IMR-90 (cell line): ENCODE data around the gene CXCL12. TPM values are rescaled to one million over a fixed set of nuclear protein-coding genes. Genes with fewer than 3 reads are reported as not detected.

Experiments used
- ATAC-seq: fragments of 200-7000 bp; cut with Tn5 transposase; 2 replicates; pipeline ENCODE4 v1.9.1; 2020; ENCODE audit warnings: low read depth, mild to moderate bottlenecking, moderate library complexity
- BruUV-seq: library from RNA; stranded (reverse); fragments of 400-500 nt; replicated peaks from 2 replicates; lab custom pipeline; 2021; lab: Mats Ljungman, UMichigan
- CTCF ChIA-PET: fragments of 300-600 bp; formaldehyde crosslinking; extraction: SDS; loops from one replicate; lab custom pipeline; 2021; ENCODE audit warnings: antibody characterized with exemption; lab: Yijun Ruan, JAX
- POLR2A ChIA-PET: fragments of 300-600 bp; sonication (Branson Sonifier 250); formaldehyde crosslinking; loops from one replicate; lab custom pipeline; 2022; ENCODE audit warnings: antibody characterized with exemption; ENCODE audit not compliant: unreplicated experiment; lab: Charles Lee
- DNase-seq: peaks from one replicate; pipeline ENCODE4 v3.0.0; 2013
- H2AFZ ChIP-seq: replicated peaks from 2 replicates; pipeline ENCODE3; 2013; ENCODE audit warnings: low read length, mild to moderate bottlenecking; ENCODE audit not compliant: poor library complexity
- H2AK5ac ChIP-seq: 2 replicates; pipeline ENCODE4 v1.6.1; 2013; ENCODE audit warnings: low read depth, low read length, inconsistent platforms
- H2AK9ac ChIP-seq: replicated peaks from 2 replicates; pipeline ENCODE3; 2013; ENCODE audit warnings: mild to moderate bottlenecking, low read depth, low read length, moderate library complexity; ENCODE audit not compliant: poor library complexity
- H2BK120ac ChIP-seq: 2 replicates; pipeline ENCODE4 v1.6.1; 2013; ENCODE audit warnings: low read depth, low read length, inconsistent platforms
- H2BK15ac ChIP-seq: 3 replicates; pipeline ENCODE4 v1.6.1; 2013; ENCODE audit warnings: low read depth, low read length, inconsistent platforms
- H2BK20ac ChIP-seq: 2 replicates; pipeline ENCODE4 v1.6.1; 2013; ENCODE audit warnings: low read depth, mild to moderate bottlenecking, inconsistent platforms, low read length, moderate library complexity
- H2BK5ac ChIP-seq: 2 replicates; pipeline ENCODE4 v1.6.1; 2013; ENCODE audit warnings: mild to moderate bottlenecking, low read depth, low read length, inconsistent platforms; ENCODE audit not compliant: poor library complexity, severe bottlenecking
- H3K14ac ChIP-seq: replicated peaks from 2 replicates; pipeline ENCODE4 v1.6.1; 2013; ENCODE audit warnings: low read depth, low read length, inconsistent platforms
- H3K18ac ChIP-seq: 2 replicates; pipeline ENCODE4 v1.6.1; 2013; ENCODE audit warnings: low read depth, low read length, control low read depth
- H3K23ac ChIP-seq: 2 replicates; pipeline ENCODE4 v1.6.1; 2013; ENCODE audit warnings: low read depth, low read length, inconsistent platforms
- H3K27ac ChIP-seq: 2 replicates; pipeline ENCODE4 v1.5.1; 2013; ENCODE audit warnings: mild to moderate bottlenecking, control low read depth, low read length; ENCODE audit not compliant: insufficient read depth
- H3K27me3 ChIP-seq: 2 replicates; pipeline ENCODE4 v1.6.1; 2013; ENCODE audit warnings: low read length; ENCODE audit not compliant: control insufficient read depth, insufficient read depth
- H3K36me3 ChIP-seq: 2 replicates; pipeline ENCODE4 v1.6.1; 2013; ENCODE audit warnings: low read length, mixed read lengths; ENCODE audit not compliant: control insufficient read depth, insufficient read depth
- H3K4ac ChIP-seq: 2 replicates; pipeline ENCODE4 v1.6.1; 2013; ENCODE audit warnings: low read depth, low read length, inconsistent platforms
- H3K4me1 ChIP-seq: 2 replicates; pipeline ENCODE4 v1.6.1; 2013; ENCODE audit warnings: low read length, mixed read lengths; ENCODE audit not compliant: control insufficient read depth, insufficient read depth
- H3K4me2 ChIP-seq: 2 replicates; pipeline ENCODE4 v1.6.1; 2013; ENCODE audit warnings: low read depth, mild to moderate bottlenecking, control low read depth, low read length, moderate library complexity
- H3K4me3 ChIP-seq: 2 replicates; pipeline ENCODE4 v1.5.1; 2013; ENCODE audit warnings: low read depth, mild to moderate bottlenecking, control low read depth, low read length, moderate library complexity; ENCODE audit not compliant: insufficient read depth
- H3K56ac ChIP-seq: 2 replicates; pipeline ENCODE4 v1.6.1; 2013; ENCODE audit warnings: low read length, inconsistent platforms; ENCODE audit not compliant: insufficient read depth; ENCODE audit errors: extremely low read depth
- H3K79me1 ChIP-seq, 2 experiments: 2 replicates each; pipeline ENCODE4 v1.6.1; 2013; ENCODE audit warnings: low read length in 2 of 2, inconsistent platforms in 1 of 2, low read depth in 1 of 2
- H3K9ac ChIP-seq: 2 replicates; pipeline ENCODE4 v1.6.1; 2013; ENCODE audit warnings: low read depth, low read length, control low read depth
- H3K9me1 ChIP-seq: 2 replicates; pipeline ENCODE4 v1.6.1; 2013; ENCODE audit warnings: low read length, inconsistent platforms; ENCODE audit not compliant: insufficient read depth
- H3K9me3 ChIP-seq: 2 replicates; pipeline ENCODE4 v1.6.1; 2013; ENCODE audit warnings: low read length; ENCODE audit not compliant: control insufficient read depth, insufficient read depth
- H4K20me1 ChIP-seq: 2 replicates; pipeline ENCODE4 v1.6.1; 2013; ENCODE audit warnings: low read length, inconsistent platforms; ENCODE audit not compliant: insufficient read depth
- H4K5ac ChIP-seq: 2 replicates; pipeline ENCODE4 v1.6.1; 2013; ENCODE audit warnings: mild to moderate bottlenecking, low read depth, low read length, control low read depth
- H4K8ac ChIP-seq, 2 experiments: 2 replicates each; pipeline ENCODE4 v1.6.1; 2013; ENCODE audit warnings: low read depth in 2 of 2, low read length in 2 of 2, control low read depth in 1 of 2, inconsistent platforms in 1 of 2
- H4K91ac ChIP-seq: 2 replicates; pipeline ENCODE4 v1.6.1; 2013; ENCODE audit warnings: low read depth, low read length, inconsistent platforms; ENCODE audit not compliant: insufficient read depth
- BHLHE40 ChIP-seq: fragments of 150-350 bp; IDR thresholded peaks from 2 replicates; pipeline ENCODE4 v1.6.1; 2016; ENCODE audit warnings: mild to moderate bottlenecking, low read depth, low read length
- ELK1 ChIP-seq: fragments of 150-350 bp; IDR thresholded peaks from 2 replicates; pipeline ENCODE4 v1.6.1; 2016; ENCODE audit warnings: low read depth, mild to moderate bottlenecking, low read length, moderate library complexity, borderline replicate concordance
- MAFK ChIP-seq: IDR thresholded peaks from 2 replicates; pipeline ENCODE4 v1.6.1; 2012; ENCODE audit warnings: low read depth, low read length, improper control_type of control experiment
- MAZ ChIP-seq: IDR thresholded peaks from 2 replicates; pipeline ENCODE4 v1.6.1; 2012; ENCODE audit warnings: low read depth, mild to moderate bottlenecking, low read length, improper control_type of control experiment, moderate library complexity, borderline replicate concordance
- NFE2L2 ChIP-seq: fragments of 150-350 bp; IDR thresholded peaks from 2 replicates; pipeline ENCODE4 v1.6.1; 2016; ENCODE audit warnings: low read depth, mild to moderate bottlenecking, low read length
- POLR2A ChIP-seq: IDR thresholded peaks from 2 replicates; pipeline ENCODE4 v1.6.1; 2012; ENCODE audit warnings: mild to moderate bottlenecking, low read depth, low read length
- RAD21 ChIP-seq: IDR thresholded peaks from 2 replicates; pipeline ENCODE4 v1.6.1; 2012; ENCODE audit warnings: low read length, improper control_type of control experiment
- RCOR1 ChIP-seq: IDR thresholded peaks from 2 replicates; pipeline ENCODE4 v1.6.1; 2012; ENCODE audit warnings: mild to moderate bottlenecking, low read length, improper control_type of control experiment; ENCODE audit not compliant: insufficient replicate concordance
- RFX5 ChIP-seq: IDR thresholded peaks from 2 replicates; pipeline ENCODE4 v1.8.0; 2012; ENCODE audit warnings: low read depth, mild to moderate bottlenecking, low read length, moderate library complexity
- SMC3 ChIP-seq: fragments of 150-350 bp; IDR thresholded peaks from 2 replicates; pipeline ENCODE4 v1.6.1; 2016; ENCODE audit warnings: low read depth, mild to moderate bottlenecking, antibody characterized with exemption, low read length, moderate library complexity
- USF2 ChIP-seq: fragments of 150-350 bp; IDR thresholded peaks from 2 replicates; pipeline ENCODE4 v1.6.1; 2017; ENCODE audit warnings: mild to moderate bottlenecking, antibody characterized with exemption, low read length, low read depth
- WGBS, 2 experiments: methylation state at CpG; one replicate each; pipeline versions ENCODE4 v1.1.5 to v1.1.7; 2013; ENCODE audit warnings: missing lambda C conversion rate in 2 of 2; ENCODE audit not compliant: insufficient read length in 1 of 2; ENCODE audit errors: extremely low coverage in 2 of 2; 5-methylcytosine and 5-hydroxymethylcytosine counted together
- dilution Hi-C: fragments of 300-500 bp; cut with HindIII; formaldehyde crosslinking; loops from one replicate; pipeline ENCODE4 v1.14.3; 2018; ENCODE audit warnings: low sequenced_read_pairs; ENCODE audit not compliant: unreplicated experiment
- in situ Hi-C: fragments of 300-500 bp; cut with MboI; formaldehyde crosslinking; loops from 3 replicates; pipeline ENCODE4 v1.14.3; 2019; ENCODE audit warnings: low sequenced_read_pairs, inconsistent platforms, mixed read lengths
- intact Hi-C: fragments of 100-400 bp; cut with micrococcal nuclease; formaldehyde crosslinking; loops from 2 replicates; pipeline ENCODE4 v1.10.0; 2022
- polyA plus RNA-seq, 3 experiments: library from polyadenylated mRNA; depleted of rRNA; stranded (reverse); fragments of >200 nt; gene quantifications; 2 replicates each; pipeline ENCODE4 v1.2.3, GENCODE V29; 2012; ENCODE audit warnings: low replicate concordance in 1 of 3
- total RNA-seq: library from RNA; depleted of rRNA; stranded (reverse); fragments of >200 nt; gene quantifications from 2 replicates; pipeline ENCODE4 v1.2.3, GENCODE V29; 2012

The CXCL12 gene
- total and polyA plus RNA-seq, 2 of the 4 experiments (the other 2 are of a cell fraction) = 15.8 to 80.7 TPM

- H4K8ac ChIP-seq = no peak overlapping the region
- intact Hi-C loops (no loop called here), dilution Hi-C loops (no loop called here), in situ Hi-C loops (no loop called here)
- H4K91ac ChIP-seq = no peak overlapping the region
- no peak overlapping the region for H2AK5ac ChIP-seq
- no peak overlapping the region for H2BK15ac ChIP-seq
- no TSS peak for BruUV-seq
- no peak overlapping the region for H3K18ac ChIP-seq
- H3K9me3 ChIP-seq = no peaks in the 10 kb centered on the region
- H3K4me3 ChIP-seq = no peak overlapping the region
- H2AK9ac ChIP-seq = no peak overlapping the region
- DNase-seq (no peak), ATAC-seq (no peak)
- H3K4me2 ChIP-seq = no peak overlapping the region
- H3K4me1 ChIP-seq = no peaks in the 10 kb centered on the region
- H3K79me1 ChIP-seq = no peaks in the 10 kb centered on the region
- H3K36me3 ChIP-seq = no peaks in the 10 kb centered on the region
- no peaks in the 10 kb centered on the region for H4K20me1 ChIP-seq
- WGBS, 2 experiments = no CpG with 5 or more reads among the region's 3 CpGs
- CTCF ChIA-PET = no interaction called here
- H2BK5ac ChIP-seq = no peak overlapping the region
- H3K23ac ChIP-seq = no peak overlapping the region
- no peak overlapping the region for H3K4ac ChIP-seq
- H2BK120ac ChIP-seq = no peak overlapping the region
- H2AFZ ChIP-seq = no peak overlapping the region
- H4K5ac ChIP-seq = no peak overlapping the region
- H3K27me3 ChIP-seq = peaks cover 22% of the 10 kb centered on the region
- H3K9ac ChIP-seq = no peak overlapping the region
- POLR2A ChIA-PET = no interaction called here
- no peak overlapping the region for H3K14ac ChIP-seq
- H2BK20ac ChIP-seq = no peak overlapping the region
- H3K56ac ChIP-seq = no peak overlapping the region
- TF ChIP-seq BHLHE40 (no peak), USF2 (no peak), ELK1 (no peak), POLR2A (no peak), SMC3 (no peak), RCOR1 (no peak), MAZ (no peak), NFE2L2 (no peak), MAFK (no peak), RAD21 (no peak), RFX5 (no peak)
- no peak overlapping the region for H3K27ac ChIP-seq
- no peaks in the 10 kb centered on the region for H3K9me1 ChIP-seq
These were observed 43.0 kb downstream of the CXCL12 start for GRCh38 chr10:44341886-44342285.
